ENCODE results near the gene FAM171A2.

- TF ChIP-seq CTCF (IDR thresholded peaks at IDR 0.05) (no peak), POLR2A (IDR thresholded peaks at IDR 0.05) (no peak)
Measured at GRCh38 chr17:44318077-44318892, 45.4 kb downstream of the FAM171A2 start.

Data from Peyer's patch (tissue), 4 donors.